Transverse colon (tissue), 4 donors: Measurements from ENCODE around the gene RABEP1.
"Not testable (repeated sequence)": the region's sequence is repeated elsewhere in the genome, so short reads cannot be mapped to it uniquely, and the experiment has no call there.

Experiments
- CTCF ChIP-seq, 5 experiments: fragments of 200-600 bp in 3 of 5; fragments of 450-650 bp in 2 of 5; sonication (generic) in 3 of 5; IDR thresholded peaks; 1 replicate in 2 of 5; 2 replicates in 3 of 5; pipeline ENCODE4 v1.5.1; 2016 to 2017; ENCODE audit warnings: antibody characterized with exemption in 5 of 5, inconsistent platforms in 3 of 5, mild to moderate bottlenecking in 2 of 5, moderate library complexity in 1 of 5
- EP300 ChIP-seq: sonication (generic); formaldehyde crosslinking; IDR thresholded peaks from one replicate; pipeline ENCODE4 v1.6.1; 2017; ENCODE audit warnings: antibody characterized with exemption, low read depth
- POLR2A ChIP-seq: fragments of 450-650 bp; IDR thresholded peaks from one replicate; pipeline ENCODE4 v1.6.1; 2016; ENCODE audit warnings: antibody characterized with exemption, mild to moderate bottlenecking, moderate library complexity
- POLR2AphosphoS5 ChIP-seq, 3 donors: sonication (generic); formaldehyde crosslinking; IDR thresholded peaks; one replicate each; pipeline ENCODE4 v1.6.1; 2016; ENCODE audit warnings: antibody characterized with exemption in 3 of 3

GRCh38 chr17:5431234-5431633 lies 149.2 kb downstream of the RABEP1 start:
- TF ChIP-seq CTCF (IDR thresholded peaks at IDR 0.05); POLR2A; POLR2AphosphoS5 (IDR thresholded peaks at IDR 0.05); EP300: not testable (repeated sequence)
